Suppressor macrophage treated with lipopolysaccharide for 4 hours (primary cell): ENCODE results near the gene CYP2E1.
"Not testable (repeated sequence)": the region's sequence is repeated elsewhere in the genome, so short reads cannot be mapped to it uniquely, and the experiment has no call there.

Source experiments
- DNase-seq: peaks from one replicate; pipeline ENCODE4 v3.0.0-alpha.2; 2020

The CYP2E1 gene

DNA sequence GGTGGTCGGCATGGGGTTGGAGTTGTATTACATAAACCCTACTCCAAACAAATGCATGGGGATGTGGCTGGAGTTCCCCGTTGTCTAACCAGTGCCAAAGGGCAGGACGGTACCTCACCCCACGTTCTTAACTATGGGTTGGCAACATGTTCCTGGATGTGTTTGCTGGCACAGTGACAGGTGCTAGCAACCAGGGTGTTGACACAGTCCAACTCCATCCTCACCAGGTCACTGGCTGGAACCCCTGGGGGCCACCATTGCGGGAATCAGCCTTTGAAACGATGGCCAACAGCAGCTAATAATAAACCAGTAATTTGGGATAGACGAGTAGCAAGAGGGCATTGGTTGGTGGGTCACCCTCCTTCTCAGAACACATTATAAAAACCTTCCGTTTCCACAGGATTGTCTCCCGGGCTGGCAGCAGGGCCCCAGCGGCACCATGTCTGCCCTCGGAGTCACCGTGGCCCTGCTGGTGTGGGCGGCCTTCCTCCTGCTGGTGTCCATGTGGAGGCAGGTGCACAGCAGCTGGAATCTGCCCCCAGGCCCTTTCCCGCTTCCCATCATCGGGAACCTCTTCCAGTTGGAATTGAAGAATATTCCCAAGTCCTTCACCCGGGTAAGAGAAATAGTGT, at the start of gene CYP2E1:
Gene CYP2E1 (plus strand): TSS at position 407 of the 632 bp plus-strand sequence. CDS start 33 bp downstream, at position 440.
- DNase-seq = no peak

DNA sequence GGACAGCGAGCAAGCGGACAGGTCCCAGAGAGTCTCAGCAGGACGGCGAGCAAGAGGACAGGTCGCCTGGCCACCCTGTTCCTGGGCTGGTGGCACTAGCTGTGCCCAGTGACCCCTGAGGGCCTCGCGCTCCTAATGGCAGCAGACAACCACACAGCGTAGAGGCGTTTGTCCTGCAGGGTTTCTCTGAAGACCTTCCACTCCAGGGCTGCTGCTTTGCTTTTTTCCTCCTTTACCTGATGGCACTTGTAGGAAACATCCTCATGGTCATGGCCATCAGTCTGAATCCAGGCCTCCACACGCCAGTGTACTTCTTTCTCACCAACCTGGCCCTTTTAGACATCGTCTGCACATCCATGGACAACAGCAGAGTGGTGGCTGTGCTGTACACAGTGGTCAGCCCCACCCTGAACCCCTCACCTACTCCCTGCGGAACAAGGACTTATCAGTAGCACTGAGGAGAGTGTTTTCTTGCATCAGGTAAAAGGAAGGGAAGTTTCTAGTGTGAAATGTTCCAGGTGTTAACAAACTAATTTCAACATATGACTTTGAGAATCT, 46.0 kb upstream of the CYP2E1 start:
- no peak for DNase-seq

DNA sequence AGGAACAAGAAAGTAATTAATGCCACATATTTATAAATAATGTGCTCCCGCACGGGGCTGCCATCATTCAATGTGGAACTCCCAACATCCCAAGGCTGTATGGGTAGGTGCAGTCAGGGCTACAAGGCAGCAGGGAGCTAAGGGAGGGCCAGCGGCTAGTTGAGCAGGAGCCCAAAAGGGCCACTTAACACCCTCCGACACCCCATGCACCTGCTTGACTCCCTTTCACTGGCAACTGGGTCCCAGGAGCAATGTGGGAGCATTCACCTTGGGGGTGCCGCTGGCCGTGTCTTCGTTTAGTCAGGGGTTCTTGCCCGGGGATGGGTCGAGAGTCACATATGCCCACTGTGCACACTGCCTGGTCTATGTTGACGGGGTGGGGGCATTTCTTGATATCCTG, 45.5 kb upstream of the CYP2E1 start:
- DNase-seq = no peak

DNA sequence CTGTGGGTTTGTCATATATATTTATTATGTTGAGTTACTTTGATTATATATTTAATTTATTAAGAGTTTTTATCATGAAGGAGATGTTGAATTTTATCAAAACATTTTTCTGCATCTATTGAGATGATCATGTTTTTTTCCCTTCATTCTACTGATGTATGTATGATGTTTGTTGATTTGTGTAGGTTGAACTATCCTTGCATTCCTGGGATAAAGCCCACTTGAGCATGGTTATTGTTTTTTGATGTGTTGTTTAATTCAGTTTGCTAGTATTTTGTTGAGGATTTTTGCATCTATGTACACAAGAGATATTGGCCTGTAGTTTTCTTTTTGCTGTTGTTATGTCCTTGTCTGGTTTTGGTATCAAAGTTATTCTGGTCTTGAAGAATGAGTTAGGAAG, 42.3 kb upstream of the CYP2E1 start:
- DNase-seq = no peak

DNA sequence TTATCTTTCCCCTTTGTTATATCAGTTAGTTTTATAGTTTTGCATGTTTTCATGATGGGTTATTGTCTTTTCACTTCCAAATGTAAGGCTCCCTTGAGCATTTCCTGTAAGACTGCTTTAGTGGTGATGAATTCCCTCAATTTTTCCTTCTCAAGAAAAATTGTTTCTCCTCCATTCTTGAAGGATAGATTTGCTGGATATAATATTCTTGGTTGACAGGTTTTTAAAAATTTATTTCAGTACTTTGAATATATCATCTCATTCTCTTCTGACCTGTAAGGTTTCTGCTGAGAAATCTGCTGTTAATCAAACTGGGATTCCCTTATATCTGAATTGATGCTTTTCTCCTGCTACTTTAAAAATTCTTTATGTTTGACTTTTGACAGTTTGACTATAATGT, 40.1 kb upstream of the CYP2E1 start:
- no peak for DNase-seq

DNA sequence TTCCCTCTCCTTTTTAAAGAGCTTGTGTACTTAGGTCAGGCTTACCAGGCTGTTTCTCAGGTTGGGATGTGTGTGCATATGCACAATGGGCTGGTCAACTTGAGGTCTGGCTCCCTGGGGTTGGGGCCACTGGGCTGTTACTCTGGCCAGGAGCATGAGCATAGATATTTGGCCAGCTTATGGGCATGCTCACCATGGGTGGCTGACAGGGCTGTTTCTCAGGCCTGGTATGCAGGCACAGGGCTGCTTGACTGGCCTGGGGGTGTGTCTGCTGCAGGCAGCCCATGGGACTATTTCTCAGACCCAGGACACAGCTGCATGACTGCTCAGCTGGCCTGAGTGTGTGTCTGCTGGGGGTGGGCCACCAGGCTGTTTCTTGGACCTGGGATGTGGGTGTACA, 38.8 kb upstream of the CYP2E1 start:
- no peak for DNase-seq

DNA sequence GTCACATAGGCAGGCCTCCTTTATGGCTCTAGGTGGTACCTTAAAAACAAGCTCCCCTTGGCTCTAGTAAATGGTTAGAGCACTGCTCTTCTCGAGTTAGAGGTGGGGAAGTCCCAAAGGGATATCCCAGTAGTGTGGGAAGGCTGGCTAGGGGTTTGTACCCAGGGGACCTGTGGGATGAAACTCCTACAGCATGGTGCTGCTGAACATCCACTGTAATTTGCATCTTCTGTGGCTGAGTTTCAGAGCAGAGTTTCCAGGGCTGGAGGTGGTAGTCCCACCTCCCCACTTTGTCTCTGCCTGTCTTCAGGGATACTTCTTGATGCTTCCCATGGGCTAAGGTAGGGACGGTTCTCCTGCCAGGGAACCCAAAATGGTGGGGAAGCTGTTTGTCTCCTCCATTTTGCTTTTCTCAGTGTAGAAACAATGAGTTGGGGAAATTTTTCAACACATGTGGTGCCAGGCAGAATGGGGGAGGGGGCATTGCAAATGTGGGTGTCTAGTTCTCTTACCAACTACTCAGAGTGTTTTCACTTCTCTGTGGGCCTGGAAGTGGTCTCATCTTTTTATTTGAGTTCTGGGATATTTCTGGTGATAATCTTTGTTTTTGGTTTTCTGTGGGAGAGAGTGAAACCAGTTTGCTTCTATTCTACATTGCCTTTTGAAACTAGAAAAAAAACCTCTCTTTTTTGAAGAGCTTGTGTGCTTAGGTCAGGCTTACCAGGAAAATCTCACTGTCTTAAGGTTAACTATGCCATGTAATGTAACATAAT, 37.2 kb upstream of the CYP2E1 start:
- no peak for DNase-seq

DNA sequence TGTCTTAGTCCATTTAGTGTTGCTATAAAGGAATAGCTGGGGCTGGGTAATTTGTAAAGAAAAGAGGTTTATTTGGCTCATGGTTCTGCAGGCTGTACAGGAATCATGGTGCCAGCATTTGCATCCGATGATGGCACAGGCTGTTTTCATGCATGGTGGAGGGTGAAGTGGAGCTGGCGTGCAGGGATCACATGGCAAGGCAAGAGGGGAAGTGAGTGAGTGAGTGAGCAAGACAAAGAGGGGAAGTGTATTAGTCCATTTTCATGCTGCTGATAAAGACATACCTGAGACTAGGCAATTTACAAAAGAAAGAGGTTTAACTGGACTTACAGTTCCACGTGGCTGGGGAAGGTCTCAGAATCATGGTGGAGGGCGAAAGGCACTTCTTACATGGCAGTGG, 33.6 kb upstream of the CYP2E1 start:
- not testable (repeated sequence) for DNase-seq

DNA sequence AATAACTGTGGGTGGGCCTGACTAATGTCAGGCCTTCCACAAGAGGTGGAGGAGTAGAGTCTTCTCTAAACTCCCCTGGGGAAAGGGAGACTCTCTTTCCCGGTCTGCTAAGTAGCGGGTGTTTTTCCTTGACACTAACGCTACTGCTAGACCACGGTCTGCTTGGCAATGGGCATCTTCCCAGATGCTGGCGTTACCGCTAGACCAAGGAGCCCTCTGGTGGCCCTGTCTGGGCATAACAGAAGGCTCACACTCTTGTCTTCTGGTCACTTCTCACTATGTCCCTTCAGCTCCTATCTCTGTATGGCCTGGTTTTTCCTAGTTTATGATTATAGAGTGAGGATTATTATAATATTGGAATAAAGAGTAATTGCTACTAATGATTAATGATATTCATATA, 29.8 kb upstream of the CYP2E1 start:
- not testable (repeated sequence) for DNase-seq

DNA sequence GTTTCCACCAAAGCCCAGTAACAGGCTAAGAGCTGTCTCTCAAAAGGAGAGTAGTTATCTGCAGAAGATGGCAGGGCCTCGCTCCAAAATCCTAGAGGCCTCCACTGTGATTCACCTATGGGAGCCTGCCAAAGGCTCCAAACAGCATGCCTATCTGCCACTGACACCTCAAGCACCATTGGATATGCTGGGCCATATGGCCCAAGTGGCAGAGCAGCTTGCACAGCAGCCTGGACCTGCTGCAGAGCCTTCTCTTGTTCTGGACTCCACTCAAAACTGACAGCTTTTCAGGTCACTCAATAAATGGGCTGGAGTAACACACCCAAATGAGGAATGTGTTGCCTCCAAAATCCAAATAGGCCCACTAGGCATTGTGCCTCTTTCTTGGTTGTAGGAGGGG, 28.0 kb upstream of the CYP2E1 start:
- DNase-seq = not testable (repeated sequence)

DNA sequence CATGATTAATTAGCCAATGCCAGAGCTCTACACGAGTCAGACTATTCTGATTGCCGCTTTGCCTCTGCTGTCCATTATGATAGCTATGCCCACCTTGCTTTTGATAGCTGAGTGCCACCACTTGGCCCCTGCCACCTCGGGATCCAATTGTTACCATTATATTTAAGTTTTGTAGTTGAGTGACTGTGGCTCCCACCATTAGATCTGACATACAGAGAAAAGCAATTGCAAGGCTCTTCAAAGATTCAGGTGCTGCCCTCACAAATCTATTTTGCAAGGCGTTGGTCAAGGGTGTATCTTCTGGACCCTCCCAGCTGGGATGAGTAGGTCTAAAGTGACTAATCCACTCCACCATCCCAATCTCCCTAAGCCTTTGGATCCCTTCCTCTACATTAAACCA, 26.3 kb upstream of the CYP2E1 start:
- not testable (repeated sequence) for DNase-seq

DNA sequence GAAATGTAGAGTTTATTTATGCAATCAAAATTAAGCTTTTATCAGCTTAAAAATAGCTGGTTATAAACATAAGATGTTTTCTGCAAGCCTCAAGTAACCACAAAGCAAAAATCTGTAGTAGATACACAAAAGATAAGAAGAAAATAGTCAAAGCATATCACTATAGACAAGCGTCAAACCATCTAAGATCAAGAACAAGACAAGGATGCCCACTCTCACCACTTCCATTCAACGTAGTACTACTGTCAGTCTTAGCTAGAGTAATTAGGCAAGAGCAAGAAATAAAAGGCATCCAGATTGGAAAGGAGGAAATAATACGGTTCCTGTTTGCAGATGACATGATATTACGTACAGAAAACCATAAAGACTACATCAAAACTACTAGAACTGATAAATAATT, 17.5 kb upstream of the CYP2E1 start:
- no peak for DNase-seq

DNA sequence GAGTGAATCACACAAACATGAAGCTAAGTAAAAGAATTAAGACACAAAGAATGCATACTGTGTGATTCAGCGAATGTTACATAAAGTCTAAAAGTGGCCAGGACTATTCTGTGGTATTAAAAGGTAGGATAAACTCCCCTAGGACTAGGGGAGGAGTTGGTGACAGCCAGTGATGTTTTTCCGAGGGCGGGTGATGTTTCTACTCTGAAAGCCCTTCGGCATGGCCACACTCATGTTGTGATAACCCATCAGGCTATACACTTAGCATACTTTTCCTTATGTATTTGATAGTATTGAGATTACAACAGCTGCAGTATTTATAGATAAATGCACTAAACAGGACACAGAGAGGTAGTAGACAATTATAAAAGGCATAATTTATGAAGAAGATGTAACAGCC, 15.8 kb upstream of the CYP2E1 start:
- DNase-seq = no peak

DNA sequence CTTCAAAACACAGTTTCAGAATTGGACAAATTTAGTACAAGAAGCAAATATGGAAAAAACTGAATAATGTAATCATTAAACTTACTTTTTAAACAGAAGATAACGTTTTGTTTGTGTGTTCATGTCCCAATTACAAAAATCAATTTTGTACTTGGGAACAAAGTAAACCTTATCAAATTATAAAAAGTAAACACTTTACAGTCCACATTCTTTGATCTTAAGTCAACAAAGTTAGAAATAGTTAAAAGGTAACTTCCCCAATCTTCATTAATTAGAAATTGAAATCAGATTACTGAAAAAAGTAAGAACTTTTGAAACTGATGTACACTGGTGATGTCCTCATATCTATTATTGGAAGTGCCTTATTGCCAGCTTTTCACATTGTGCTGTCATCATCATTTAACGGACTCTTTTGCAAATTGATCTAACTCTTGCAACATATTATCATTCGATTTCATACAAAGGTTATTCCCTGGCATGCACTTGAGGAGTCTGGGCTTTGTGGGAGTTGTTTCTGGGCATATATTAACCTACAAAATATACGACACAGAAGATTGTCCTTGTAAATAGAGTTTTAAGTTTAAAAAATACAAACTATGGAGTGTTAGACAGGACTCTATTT, 15.1 kb upstream of the CYP2E1 start:
- no peak for DNase-seq

DNA sequence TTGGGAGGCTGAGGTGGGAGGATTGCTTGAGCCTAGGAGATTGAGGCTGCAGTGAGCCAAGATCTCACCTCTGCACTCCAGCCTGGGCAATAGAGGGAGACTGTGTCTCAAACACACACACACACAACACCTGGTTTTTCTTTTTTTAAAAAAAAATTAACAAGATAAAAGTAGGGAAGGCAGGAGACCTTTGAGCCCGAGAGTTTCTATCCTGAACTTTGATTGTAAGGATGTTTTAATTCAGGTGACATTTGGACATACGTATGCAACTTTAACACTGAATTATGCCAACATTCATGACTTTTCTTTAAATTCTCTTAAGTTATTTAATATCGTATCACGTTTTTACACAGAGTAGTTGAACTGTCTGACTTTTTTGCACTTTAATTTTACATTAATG, 11.7 kb upstream of the CYP2E1 start:
- no peak for DNase-seq

DNA sequence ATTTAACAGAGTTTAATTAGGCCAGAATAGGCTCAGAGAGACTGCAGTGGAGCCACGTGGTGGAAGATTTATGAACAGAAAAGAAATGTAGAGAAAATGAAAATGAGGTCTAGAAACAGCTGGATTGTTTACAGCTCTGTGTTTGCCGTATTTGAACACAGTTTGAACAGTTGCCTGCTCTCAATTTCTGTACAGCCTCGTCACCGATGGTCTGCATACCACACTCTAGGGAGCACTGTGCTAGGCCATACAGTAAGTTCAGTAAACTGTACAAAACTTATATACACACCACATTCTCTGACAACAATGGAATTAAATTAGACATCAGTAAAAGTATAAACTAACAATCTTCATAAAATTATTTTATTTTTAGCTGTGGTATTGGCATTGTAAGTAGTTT, 11.1 kb upstream of the CYP2E1 start:
- no peak for DNase-seq

DNA sequence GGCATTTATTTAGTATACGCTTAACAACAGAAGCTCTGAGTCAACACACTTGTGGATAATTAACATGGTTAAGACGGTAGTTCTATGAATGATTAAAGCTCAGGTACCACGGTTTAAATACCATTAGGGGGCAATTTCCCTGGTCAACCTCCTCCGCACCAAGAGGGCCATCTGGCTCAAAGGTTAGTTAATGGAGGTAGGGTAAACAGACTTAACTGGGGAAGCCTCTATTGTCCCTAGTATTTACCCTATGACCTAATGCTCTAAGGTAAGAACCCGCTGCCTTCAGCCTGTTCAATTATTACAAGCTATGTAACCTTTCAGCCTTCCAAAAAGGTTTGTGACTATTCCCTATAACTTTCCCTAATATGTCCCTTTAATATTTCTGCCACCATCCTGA, 8.6 kb upstream of the CYP2E1 start:
- not testable (repeated sequence) for DNase-seq

DNA sequence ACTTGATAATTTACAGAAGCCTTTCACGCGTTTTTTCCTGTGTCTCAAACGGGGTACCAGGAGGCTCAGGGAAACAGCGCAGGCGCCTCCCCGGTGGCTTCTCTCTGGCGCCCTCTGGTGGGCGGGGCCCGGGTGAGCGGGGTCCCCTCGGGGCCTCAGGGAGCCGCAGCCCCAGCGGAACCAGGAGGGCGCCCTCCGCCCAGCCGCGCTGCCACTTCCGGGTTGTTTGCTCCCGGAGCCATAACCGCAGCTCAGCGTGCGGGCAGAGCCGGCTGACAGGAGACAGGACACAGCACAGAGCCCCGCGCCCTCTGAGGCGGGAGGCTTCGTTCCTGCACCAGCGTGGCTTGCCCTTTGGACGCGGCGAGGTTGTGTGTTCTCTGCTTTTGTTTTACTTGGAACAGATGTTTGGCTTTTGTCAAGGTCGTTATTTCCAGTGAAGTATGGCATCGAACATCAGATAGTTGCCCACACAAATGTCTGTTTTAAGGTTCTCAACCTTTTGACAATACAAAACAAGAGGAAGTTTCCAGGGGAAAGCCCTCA, 6.9 kb upstream of the CYP2E1 start:
- peak; percentile 82 for DNase-seq

DNA sequence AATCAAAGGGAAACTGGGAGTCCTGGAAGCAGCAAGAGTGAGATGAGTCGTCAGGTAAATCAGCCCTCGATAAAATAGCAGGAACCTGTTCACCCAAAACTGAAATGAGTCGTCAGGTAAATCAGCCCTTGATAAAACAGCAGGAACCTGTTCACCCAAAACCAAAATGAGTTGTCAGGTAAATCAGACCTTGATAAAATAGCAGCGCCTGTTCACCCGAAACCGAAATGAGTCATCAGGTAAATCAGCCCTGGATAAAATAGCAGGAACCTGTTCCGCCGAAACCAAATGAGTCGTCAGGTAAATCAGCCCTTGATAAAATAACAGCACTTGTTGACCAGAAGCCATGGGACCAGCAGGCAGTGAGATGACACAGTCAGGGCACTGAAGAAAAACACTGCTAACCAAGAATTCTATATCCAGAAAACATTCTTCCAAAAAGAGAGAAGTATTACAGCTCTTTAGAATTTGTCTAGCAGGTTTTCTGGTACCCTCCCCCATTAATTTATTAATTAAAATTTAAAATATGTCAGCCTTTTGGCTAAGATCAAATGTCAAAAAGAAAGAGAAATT, 3.4 kb upstream of the CYP2E1 start:
- DNase-seq = no peak

DNA sequence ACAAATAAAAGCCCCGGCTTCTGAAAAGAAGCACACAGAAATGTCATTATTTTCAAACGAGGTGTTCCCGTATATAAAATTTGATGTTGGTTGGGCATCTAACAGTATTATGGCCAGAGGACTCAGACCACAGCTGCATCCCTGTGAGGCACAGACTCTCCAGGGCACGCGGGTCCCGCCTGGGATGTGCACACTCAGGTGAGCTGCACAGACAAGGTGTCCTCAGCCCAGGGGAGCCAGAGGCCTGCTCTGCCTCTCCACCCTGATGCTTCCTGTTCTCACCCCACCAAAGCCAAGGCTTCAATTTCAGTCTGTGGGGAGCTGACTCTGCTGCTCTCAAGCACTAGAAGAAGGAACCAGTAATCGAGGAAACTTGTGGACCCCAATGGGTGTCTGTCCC, 1.7 kb upstream of the CYP2E1 start:
- DNase-seq = no peak

DNA sequence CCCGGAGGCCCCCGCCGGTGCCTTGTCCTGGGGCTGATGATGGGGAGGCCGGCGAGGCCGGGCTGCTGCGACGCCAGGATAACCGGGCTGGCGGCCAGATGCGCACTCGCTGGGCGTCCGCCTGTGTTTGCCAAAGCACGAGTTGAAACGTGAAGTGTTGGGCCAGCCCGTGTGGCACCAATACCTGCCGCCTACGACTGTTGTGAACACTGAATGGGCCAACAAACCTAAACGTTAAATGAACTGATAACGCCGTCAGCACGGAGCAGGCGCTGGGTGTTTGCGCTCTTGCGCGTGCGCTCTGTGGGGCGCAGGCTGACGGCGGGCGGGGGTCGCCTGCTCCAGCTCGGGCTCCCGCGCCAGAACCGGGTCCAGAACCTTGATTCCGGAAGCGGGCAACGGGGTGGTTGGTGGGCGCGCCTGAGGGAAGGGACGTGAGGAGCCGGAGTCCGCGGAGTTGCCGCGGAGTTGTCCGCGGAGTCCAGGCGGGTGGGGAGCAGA, 658 bp downstream of the CYP2E1 start:
- no peak for DNase-seq

DNA sequence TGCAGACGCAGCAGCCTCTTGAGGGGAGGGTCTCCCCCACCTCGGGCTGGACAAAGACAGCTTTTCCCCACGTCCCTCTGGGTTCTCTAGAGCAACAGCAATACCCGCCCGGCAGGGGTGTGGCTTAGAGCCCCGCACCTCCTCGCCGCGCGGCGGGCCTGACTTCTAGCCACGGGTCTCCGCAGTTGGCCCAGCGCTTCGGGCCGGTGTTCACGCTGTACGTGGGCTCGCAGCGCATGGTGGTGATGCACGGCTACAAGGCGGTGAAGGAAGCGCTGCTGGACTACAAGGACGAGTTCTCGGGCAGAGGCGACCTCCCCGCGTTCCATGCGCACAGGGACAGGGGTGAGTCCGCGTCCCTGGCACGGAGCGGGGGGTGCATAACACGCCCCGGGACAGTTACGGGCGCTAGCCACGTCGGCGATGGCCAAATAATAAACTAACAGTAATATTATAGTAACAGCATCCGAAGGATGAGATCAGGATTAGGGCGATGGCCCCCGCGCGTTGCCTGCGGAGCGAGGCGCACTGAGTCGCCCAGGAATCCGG, 1.2 kb downstream of the CYP2E1 start:
- DNase-seq = no peak
